ENCODE results near the gene EVC. TPM values are rescaled to one million over a fixed set of nuclear protein-coding genes. Genes with fewer than 3 reads are reported as not detected.

The EVC gene
- total and polyA plus RNA-seq, 2 of the 4 experiments (the other 2 are of a cell fraction): 16.8 to 18.9 TPM

GRCh38 chr4:5799406-5799805, 88.4 kb downstream of the EVC start:
- H3K27me3 ChIP-seq (ENCODE audit: control insufficient read depth, insufficient read depth, low read length): no peaks in the 10 kb centered on the region
- ChIA-PET POLR2A (ENCODE audit: unreplicated experiment) (no interaction called here), CTCF (no interaction called here)
- peaks cover 3% of the 10 kb centered on the region; the same call in 1 of the 2 replicates for H3K9me1 ChIP-seq (ENCODE audit: insufficient read depth, low read length)
- intact Hi-C loops (cut with micrococcal nuclease): no loop called here
- no peaks in the 10 kb centered on the region for H3K9me3 ChIP-seq (ENCODE audit: control insufficient read depth, insufficient read depth, low read length)
- H4K20me1 ChIP-seq (ENCODE audit: insufficient read depth, low read length): no peaks in the 10 kb centered on the region
- no peaks in the 10 kb centered on the region for H3K79me1 ChIP-seq (ENCODE audit: low read depth in 1 of 2, low read length in 2 of 2)
- dilution Hi-C loops (cut with HindIII; ENCODE audit: low sequenced_read_pairs, unreplicated experiment): no loop called here
- no peak overlapping the region for H2AFZ ChIP-seq (replicated peaks; ENCODE audit: low read length, poor library complexity)
- ATAC-seq (ENCODE audit: low read depth) (no peak), DNase-seq (no peak)
- peaks cover 3% of the 10 kb centered on the region; the same call in 1 of the 2 replicates for H3K4me1 ChIP-seq (ENCODE audit: control insufficient read depth, insufficient read depth, low read length)
- no peak overlapping the region for H4K91ac ChIP-seq (ENCODE audit: insufficient read depth, low read depth, low read length)
- H2BK5ac ChIP-seq (ENCODE audit: low read depth, low read length, poor library complexity, severe bottlenecking): no peak overlapping the region
- H4K8ac ChIP-seq (ENCODE audit: low read depth in 2 of 2, low read length in 2 of 2): no peak overlapping the region
- H2AK5ac ChIP-seq (ENCODE audit: low read depth, low read length): no peak overlapping the region
- no peak overlapping the region for H2AK9ac ChIP-seq (replicated peaks; ENCODE audit: low read depth, low read length, poor library complexity)
- no peak overlapping the region for H2BK15ac ChIP-seq (ENCODE audit: low read depth, low read length)
- H4K5ac ChIP-seq (ENCODE audit: low read depth, low read length): no peak overlapping the region
- H3K56ac ChIP-seq (ENCODE audit: extremely low read depth, insufficient read depth, low read length): no peak overlapping the region
- no peak overlapping the region for H3K4ac ChIP-seq (ENCODE audit: low read depth, low read length)
- H3K23ac ChIP-seq (ENCODE audit: low read depth, low read length): no peak overlapping the region
- no peak overlapping the region for H3K4me2 ChIP-seq (ENCODE audit: low read depth, low read length)
- no peak overlapping the region for H3K27ac ChIP-seq (ENCODE audit: insufficient read depth, low read length)
- in situ Hi-C loops (cut with MboI; ENCODE audit: low sequenced_read_pairs): loop anchor here (10.0 kb wide), 1 partner anchor 755 kb away; no protein-coding TSS in a partner anchor
- no peak overlapping the region for H2BK20ac ChIP-seq (ENCODE audit: low read depth, low read length)
- no peak overlapping the region for H3K4me3 ChIP-seq (ENCODE audit: insufficient read depth, low read depth, low read length)
- 92% methylated on average over 5 of the region's 11 CpGs; no CpG with 5 or more reads in 1 of the 2 experiments for WGBS, 2 experiments (ENCODE audit: extremely low coverage in 2 of 2, insufficient read length in 1 of 2)
- no peak for TF ChIP-seq USF2 (IDR thresholded peaks at IDR 0.05; ENCODE audit: low read depth, low read length)
- no peak for TF ChIP-seq SMC3 (IDR thresholded peaks at IDR 0.05; ENCODE audit: low read depth, low read length)
- no peak for TF ChIP-seq MXI1 (IDR thresholded peaks at IDR 0.05; ENCODE audit: borderline replicate concordance, low read depth, low read length)
- H3K36me3 ChIP-seq (ENCODE audit: control insufficient read depth, insufficient read depth, low read length): peaks cover 62% of the 10 kb centered on the region
- H2BK120ac ChIP-seq (ENCODE audit: low read depth, low read length): no peak overlapping the region
- BruUV-seq (replicated peaks): no TSS peak
- H3K9ac ChIP-seq (ENCODE audit: low read depth, low read length): no peak overlapping the region
- H3K14ac ChIP-seq (replicated peaks; ENCODE audit: low read depth, low read length): no peak overlapping the region
- no peak overlapping the region for H3K18ac ChIP-seq (ENCODE audit: low read depth, low read length)

Data from IMR-90 (cell line).